Neural cell (in vitro differentiated cells): ENCODE data around the gene GLI3. TPM values are rescaled to one million over a fixed set of nuclear protein-coding genes. Genes with fewer than 3 reads are reported as not detected.

ENCODE experiments used
- H2AFZ ChIP-seq: fragments of 200-600, 300-800 bp; sonication (generic), shearing (Covaris generic); 2 replicates; pipeline ENCODE4 v1.6.0; 2014; ENCODE audit warnings: low read depth, mild to moderate bottlenecking, antibody characterized with exemption, low read length, moderate library complexity
- H3F3A ChIP-seq: fragments of 200-600 bp; shearing (Covaris generic); 2 replicates; pipeline ENCODE4 v1.6.1; 2016; ENCODE audit warnings: mild to moderate bottlenecking, moderate library complexity, mixed read lengths, antibody characterized with exemption, low read length; ENCODE audit not compliant: insufficient read depth, poor library complexity, severe bottlenecking
- H3K27ac ChIP-seq: fragments of 200-600, 300-800 bp; sonication (generic), shearing (Covaris generic); 2 replicates; pipeline ENCODE4 v1.5.1; 2014; ENCODE audit warnings: mild to moderate bottlenecking, low read length, moderate library complexity
- H3K27me3 ChIP-seq: fragments of 300-800, 200-600 bp; sonication (generic), shearing (Covaris generic); 2 replicates; pipeline ENCODE4 v1.6.0; 2014; ENCODE audit warnings: mild to moderate bottlenecking, low read depth, low read length, moderate library complexity; ENCODE audit not compliant: insufficient read depth
- H3K36me3 ChIP-seq: fragments of 300-800, 200-600 bp; sonication (generic), shearing (Covaris generic); 2 replicates; pipeline ENCODE4 v1.5.1; 2014; ENCODE audit warnings: mild to moderate bottlenecking, antibody characterized with exemption, low read length, moderate library complexity; ENCODE audit not compliant: insufficient read depth
- H3K4me2 ChIP-seq: fragments of 300-800, 200-600 bp; sonication (generic), shearing (Covaris generic); 2 replicates; pipeline ENCODE4 v1.6.0; 2014; ENCODE audit warnings: mild to moderate bottlenecking, low read length
- H3K4me3 ChIP-seq: fragments of 300-800, 200-600 bp; sonication (generic), shearing (Covaris generic); 2 replicates; pipeline ENCODE4 v1.5.1; 2014; ENCODE audit warnings: mild to moderate bottlenecking, low read length, moderate library complexity
- H3K79me2 ChIP-seq: fragments of 200-600 bp; shearing (Covaris generic); replicated peaks from 2 replicates; pipeline ENCODE4 v1.6.0; 2014; ENCODE audit warnings: mild to moderate bottlenecking, low read length, moderate library complexity; ENCODE audit not compliant: insufficient read depth
- H3K9ac ChIP-seq: fragments of 300-800, 200-600 bp; sonication (generic), shearing (Covaris generic); 2 replicates; pipeline ENCODE4 v1.6.1; 2016; ENCODE audit warnings: mild to moderate bottlenecking, low read length, mixed read lengths
- H3K9me2 ChIP-seq: fragments of 200-600 bp; shearing (Covaris generic); 2 replicates; pipeline ENCODE4 v1.6.1; 2016; ENCODE audit warnings: mild to moderate bottlenecking, low read length, mixed read lengths; ENCODE audit not compliant: insufficient read depth
- H3K9me3 ChIP-seq: fragments of 200-600, 300-800 bp; sonication (generic), shearing (Covaris generic); 2 replicates; pipeline ENCODE4 v1.6.1; 2016; ENCODE audit warnings: mild to moderate bottlenecking, mixed run types, low read length, moderate library complexity, mixed read lengths
- H4K20me1 ChIP-seq: fragments of 200-600 bp; shearing (Covaris generic); 2 replicates; pipeline ENCODE4 v1.6.1; 2016; ENCODE audit warnings: mild to moderate bottlenecking, mixed run types; ENCODE audit not compliant: insufficient read depth
- EP300 ChIP-seq: fragments of 450-650 bp; conservative IDR thresholded peaks from 2 replicates; pipeline ENCODE4 v1.6.1; 2014; ENCODE audit warnings: antibody characterized with exemption, mild to moderate bottlenecking, moderate library complexity; ENCODE audit not compliant: poor library complexity, severe bottlenecking
- EZH2 ChIP-seq: fragments of 200-600, 300-800 bp; shearing (Covaris generic), sonication (generic); IDR thresholded peaks from 2 replicates; pipeline ENCODE4 v1.6.1; 2014; ENCODE audit warnings: antibody characterized with exemption, low read length, borderline replicate concordance, mild to moderate bottlenecking; ENCODE audit not compliant: insufficient read depth, poor library complexity, severe bottlenecking
- MXI1 ChIP-seq: fragments of 450-650 bp; conservative IDR thresholded peaks from 2 replicates; pipeline ENCODE4 v1.6.1; 2014; ENCODE audit warnings: antibody characterized with exemption, mild to moderate bottlenecking; ENCODE audit not compliant: poor library complexity, severe bottlenecking
- POLR2AphosphoS5 ChIP-seq: IDR thresholded peaks from 2 replicates; pipeline ENCODE4 v1.6.1; 2012
- RAD21 ChIP-seq: fragments of 450-650 bp; conservative IDR thresholded peaks from 2 replicates; pipeline ENCODE4 v1.6.1; 2014; ENCODE audit warnings: antibody characterized with exemption, mild to moderate bottlenecking, moderate library complexity
- REST ChIP-seq: IDR thresholded peaks from 2 replicates; pipeline ENCODE4 v1.6.1; 2012; ENCODE audit warnings: borderline replicate concordance
- SMC3 ChIP-seq: fragments of 450-650 bp; conservative IDR thresholded peaks from 2 replicates; pipeline ENCODE4 v1.6.1; 2014; ENCODE audit warnings: antibody characterized with exemption, mild to moderate bottlenecking, moderate library complexity; ENCODE audit not compliant: poor library complexity
- TAF1 ChIP-seq: IDR thresholded peaks from 2 replicates; pipeline ENCODE4 v1.6.1; 2012; ENCODE audit warnings: low read depth
- polyA plus RNA-seq: library from polyadenylated mRNA; depleted of rRNA; stranded (reverse); fragments of >200 nt; gene quantifications from 2 replicates; pipeline ENCODE4 v1.2.3, GENCODE V29; 2014
- TF ChIP-seq, protein P1 (sequence below): fragments of 450-650 bp; IDR thresholded peaks from 2 replicates; pipeline ENCODE4 v1.5.1; 2014; ENCODE audit warnings: antibody characterized with exemption, mild to moderate bottlenecking, moderate library complexity; ENCODE audit not compliant: poor library complexity, severe bottlenecking

The GLI3 gene
- polyA plus RNA-seq, 1 donor from 2014 or later: 0.19 TPM

DNA sequence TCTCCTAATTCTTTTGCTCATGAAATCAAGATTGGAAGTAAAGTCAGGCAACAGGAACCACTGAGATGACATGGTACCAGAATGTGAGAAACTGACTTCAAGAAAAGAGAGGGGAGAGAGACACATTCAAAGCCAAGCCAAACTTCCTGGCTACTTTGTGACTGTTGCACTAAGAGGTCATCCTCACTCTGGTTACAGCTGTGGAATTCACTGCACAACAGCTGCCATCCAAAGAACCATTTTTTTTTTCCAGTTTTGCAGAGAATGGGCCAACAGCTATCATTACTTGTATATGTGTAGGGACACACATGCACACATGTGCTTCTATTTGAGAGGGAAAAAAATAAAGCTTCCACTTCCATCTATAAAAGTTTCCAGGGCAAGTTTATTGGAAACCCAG lies 203.5 kb downstream of the GLI3 start:
- no peak overlapping the region for H3K9ac ChIP-seq
- TF ChIP-seq, protein P1, sequence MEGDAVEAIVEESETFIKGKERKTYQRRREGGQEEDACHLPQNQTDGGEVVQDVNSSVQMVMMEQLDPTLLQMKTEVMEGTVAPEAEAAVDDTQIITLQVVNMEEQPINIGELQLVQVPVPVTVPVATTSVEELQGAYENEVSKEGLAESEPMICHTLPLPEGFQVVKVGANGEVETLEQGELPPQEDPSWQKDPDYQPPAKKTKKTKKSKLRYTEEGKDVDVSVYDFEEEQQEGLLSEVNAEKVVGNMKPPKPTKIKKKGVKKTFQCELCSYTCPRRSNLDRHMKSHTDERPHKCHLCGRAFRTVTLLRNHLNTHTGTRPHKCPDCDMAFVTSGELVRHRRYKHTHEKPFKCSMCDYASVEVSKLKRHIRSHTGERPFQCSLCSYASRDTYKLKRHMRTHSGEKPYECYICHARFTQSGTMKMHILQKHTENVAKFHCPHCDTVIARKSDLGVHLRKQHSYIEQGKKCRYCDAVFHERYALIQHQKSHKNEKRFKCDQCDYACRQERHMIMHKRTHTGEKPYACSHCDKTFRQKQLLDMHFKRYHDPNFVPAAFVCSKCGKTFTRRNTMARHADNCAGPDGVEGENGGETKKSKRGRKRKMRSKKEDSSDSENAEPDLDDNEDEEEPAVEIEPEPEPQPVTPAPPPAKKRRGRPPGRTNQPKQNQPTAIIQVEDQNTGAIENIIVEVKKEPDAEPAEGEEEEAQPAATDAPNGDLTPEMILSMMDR: no peak
- TF ChIP-seq TAF1 (no peak), MXI1 (no peak), RAD21 (no peak), EZH2 (no peak), EP300 (no peak), SMC3 (no peak), POLR2AphosphoS5 (no peak), REST (no peak)
- H2AFZ ChIP-seq: no peak overlapping the region

DNA sequence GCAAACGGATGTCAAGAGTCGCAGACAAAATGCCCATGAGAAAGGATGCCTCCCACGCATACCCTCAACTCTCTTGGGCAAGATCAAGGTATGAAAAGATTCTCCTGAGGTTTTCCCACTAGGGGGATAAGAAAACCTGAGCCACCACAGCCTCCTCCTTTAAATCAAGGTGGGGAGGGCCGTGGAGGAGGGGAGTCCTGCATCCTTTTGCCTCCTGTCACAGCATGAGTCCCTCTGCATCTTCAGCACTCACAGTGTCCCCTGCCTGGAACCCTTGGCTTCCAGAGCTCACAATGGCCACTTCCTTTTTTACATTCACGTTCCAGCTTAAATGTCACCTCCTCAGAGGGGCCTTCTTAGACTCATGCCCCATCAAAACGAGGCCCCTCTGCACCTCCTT lies 207.6 kb downstream of the GLI3 start:
- Histone ChIP-seq H3K9ac (no peak overlapping the region), H2AFZ (no peak overlapping the region), H3K27ac (no peak overlapping the region), H3K36me3 (no peaks in the 10 kb centered on the region), H3K79me2 (peaks cover 4% of the 10 kb centered on the region), H3F3A (no peaks in the 10 kb centered on the region), H4K20me1 (no peaks in the 10 kb centered on the region), H3K27me3 (no peaks in the 10 kb centered on the region), H3K4me3 (no peak overlapping the region), H3K9me3 (no peaks in the 10 kb centered on the region), H3K9me2 (no peaks in the 10 kb centered on the region), H3K4me2 (no peak overlapping the region)
- TF ChIP-seq MXI1 (no peak), REST (no peak), TAF1 (no peak), RAD21 (no peak), POLR2AphosphoS5 (no peak), EZH2 (no peak), SMC3 (no peak), EP300 (no peak)
- TF ChIP-seq, protein P1: no peak

More for the DNA sequence above, 203.5 kb downstream of the GLI3 start:
- H4K20me1 ChIP-seq: no peaks in the 10 kb centered on the region
- no peaks in the 10 kb centered on the region for H3F3A ChIP-seq
- H3K27ac ChIP-seq: no peak overlapping the region
- H3K9me2 ChIP-seq: no peaks in the 10 kb centered on the region
- no peaks in the 10 kb centered on the region for H3K36me3 ChIP-seq
- no peaks in the 10 kb centered on the region for H3K9me3 ChIP-seq
- H3K79me2 ChIP-seq: peaks cover 4% of the 10 kb centered on the region
- H3K4me2 ChIP-seq: no peak overlapping the region
- H3K27me3 ChIP-seq: no peaks in the 10 kb centered on the region
- no peak overlapping the region for H3K4me3 ChIP-seq
